NCI-H2196 (cell line): ENCODE results near the gene HNRNPAB.

Experiments used
- DNase-seq: peaks from one replicate; lab custom pipeline; 2025; ENCODE audit not compliant: unreplicated experiment; lab: John Stamatoyannopoulos, UW

The HNRNPAB gene

GRCh38 chr5:178211095-178212048 lies 7.0 kb downstream of the HNRNPAB start:
- no peak for DNase-seq

GRCh38 chr5:178212241-178213002 lies 8.1 kb downstream of the HNRNPAB start:
- no peak for DNase-seq

- no peak for DNase-seq
These were observed 8.7 kb downstream of the HNRNPAB start for GRCh38 chr5:178213003-178213461.

GRCh38 chr5:178213748-178214151 lies 9.4 kb downstream of the HNRNPAB start:
- no peak for DNase-seq

- DNase-seq = no peak
These were observed 9.9 kb downstream of the HNRNPAB start for GRCh38 chr5:178214160-178214803.

- DNase-seq = no peak
These were observed 11.1 kb downstream of the HNRNPAB start for GRCh38 chr5:178215280-178216002.

GRCh38 chr5:178216088-178216534 lies 11.8 kb downstream of the HNRNPAB start:
- DNase-seq = no peak

- DNase-seq = no peak
These were observed 12.4 kb downstream of the HNRNPAB start for GRCh38 chr5:178216779-178217178.

- DNase-seq = no peak
These were observed 14.0 kb downstream of the HNRNPAB start for GRCh38 chr5:178218237-178218776.

GRCh38 chr5:178218827-178219226 lies 14.5 kb downstream of the HNRNPAB start:
- DNase-seq = no peak

- DNase-seq = no peak
These were observed 16.9 kb downstream of the HNRNPAB start for GRCh38 chr5:178221282-178221681.

- DNase-seq = no peak
These were observed 17.5 kb downstream of the HNRNPAB start for GRCh38 chr5:178221853-178222252.

- no peak for DNase-seq
These were observed 18.0 kb downstream of the HNRNPAB start for GRCh38 chr5:178222292-178222691.

- no peak for DNase-seq
These were observed 19.0 kb downstream of the HNRNPAB start for GRCh38 chr5:178223196-178223773.

GRCh38 chr5:178223828-178224335 lies 19.5 kb downstream of the HNRNPAB start:
- no peak for DNase-seq

- DNase-seq = no peak
These were observed 20.1 kb downstream of the HNRNPAB start for GRCh38 chr5:178224403-178224802.

GRCh38 chr5:178225174-178225573 lies 20.8 kb downstream of the HNRNPAB start:
- DNase-seq = no peak

GRCh38 chr5:178227138-178227659 lies 22.9 kb downstream of the HNRNPAB start:
- DNase-seq = no peak

- no peak for DNase-seq
These were observed 23.6 kb downstream of the HNRNPAB start for GRCh38 chr5:178227929-178228328.

- DNase-seq = no peak
These were observed 24.3 kb downstream of the HNRNPAB start for GRCh38 chr5:178228609-178229008.
